T1000 (cell line): ENCODE measurements around the gene ZSCAN32.

Experiments used
- DNase-seq: peaks from one replicate; lab custom pipeline; 2025; ENCODE audit warnings: mixed read lengths; lab: John Stamatoyannopoulos, UW

The ZSCAN32 gene

DNA sequence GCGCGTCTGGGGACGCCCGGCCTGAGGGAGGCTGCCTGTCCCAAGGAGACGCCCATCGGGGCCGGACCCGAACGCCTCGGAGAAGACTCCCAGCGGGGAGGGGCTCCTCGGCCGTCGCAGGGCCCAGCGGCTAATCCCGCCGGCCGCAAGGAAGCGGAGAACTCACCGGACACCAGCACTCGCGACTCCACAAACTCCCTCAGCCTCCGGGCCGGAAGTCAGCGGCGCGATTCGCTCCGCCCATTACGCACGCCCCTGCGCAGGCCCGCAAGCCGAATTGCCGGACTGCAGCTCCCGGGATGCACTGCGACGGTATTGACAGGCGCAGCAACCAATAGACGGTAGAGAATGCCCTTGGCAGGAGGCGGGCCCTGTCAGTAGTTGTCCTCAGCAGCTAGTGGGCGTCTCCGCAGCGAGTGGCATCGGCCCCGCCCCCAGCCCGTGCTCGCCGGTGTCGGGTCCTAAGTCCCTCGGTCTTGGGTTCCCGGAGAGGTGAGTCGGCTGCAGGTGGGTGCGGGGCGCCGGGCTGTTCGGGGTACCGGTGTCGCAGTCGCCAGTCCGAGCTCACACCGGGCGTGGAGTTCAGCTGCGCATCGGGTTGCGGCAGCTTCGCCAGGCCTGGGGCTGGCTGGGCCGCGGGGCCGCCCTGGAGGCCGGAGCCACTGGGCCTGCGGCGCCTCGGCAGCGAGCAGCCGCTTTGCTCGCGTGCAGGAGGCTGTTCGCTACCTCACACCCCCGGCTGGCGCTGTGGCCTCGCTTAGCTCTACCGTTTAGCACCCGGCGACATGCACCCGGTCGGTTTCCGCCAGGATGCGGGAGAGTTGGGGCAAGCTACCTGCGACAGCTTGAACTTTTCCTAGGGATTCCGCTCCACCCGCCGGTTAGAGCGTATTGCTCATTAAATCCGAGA is at the start of gene ZSCAN32, which contains the start of gene ZNF174:
TSS of gene ZSCAN32 (minus strand) at position 226 of the 910 bp plus-strand sequence. CDS start 3,447 bp downstream, outside the sequence.
TSS of gene ZNF174 (plus strand) at position 437 of the 910 bp plus-strand sequence. CDS start 790 bp downstream, outside the sequence.
- peak; percentile 99 for DNase-seq

GRCh38 chr16:3444032-3444388 is 43.2 kb upstream of the ZSCAN32 start:
- peak; percentile 32 for DNase-seq

GRCh38 chr16:3443108-3444031 is 42.6 kb upstream of the ZSCAN32 start, which contains the start of the genes NAA60 and ZNF597:
TSS of gene NAA60 (plus strand) at chr16:3443680. CDS start at chr16:3476228, 32,548 bp downstream.
TSS of gene ZNF597 (minus strand) at chr16:3443504. CDS start at chr16:3443153, 351 bp downstream.
- DNase-seq = peak; percentile 74

DNA sequence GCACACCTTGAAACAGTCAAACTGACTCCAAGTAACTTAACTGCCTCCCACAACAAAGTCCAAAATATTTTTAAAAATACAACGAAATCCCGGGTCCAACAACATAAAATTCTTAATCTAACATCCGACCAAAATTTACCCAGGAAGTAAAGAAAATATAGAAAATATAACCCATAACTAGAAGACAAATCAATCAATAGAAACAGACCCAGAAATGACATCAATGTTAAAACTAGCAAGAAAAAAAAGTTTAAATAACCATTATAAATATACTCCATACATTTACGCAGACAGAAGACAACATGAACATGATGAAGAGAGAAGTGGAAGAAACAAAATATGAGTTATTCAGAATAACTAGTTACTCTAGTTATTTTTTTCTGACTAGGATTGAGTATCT is 38.8 kb upstream of the ZSCAN32 start:
- DNase-seq = no peak

GRCh38 chr16:3434373-3434772 is 33.6 kb upstream of the ZSCAN32 start:
- DNase-seq = no peak

DNA sequence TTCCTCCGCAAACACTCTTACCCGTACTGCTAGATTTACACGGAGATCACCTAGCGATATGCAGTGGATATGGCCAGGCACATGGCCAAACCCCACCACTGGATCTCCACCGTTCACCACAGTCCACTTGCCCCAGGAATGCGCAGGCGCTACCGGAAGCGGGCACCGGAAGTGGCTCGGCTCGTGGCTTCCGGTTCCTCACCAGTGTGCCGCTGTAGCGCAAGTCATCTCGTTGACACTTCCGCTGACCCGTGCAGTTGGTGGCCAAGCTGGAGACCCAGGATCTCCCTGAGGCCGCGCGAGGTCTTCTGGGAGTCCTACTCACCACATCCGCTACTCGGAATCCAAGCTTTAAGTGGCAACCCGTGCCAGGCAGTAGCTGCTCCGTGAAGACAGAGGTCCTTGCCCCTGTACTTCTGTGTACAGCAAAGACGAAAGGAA is 31.0 kb upstream of the ZSCAN32 start:
- peak; percentile 76 for DNase-seq

- DNase-seq = no peak
Measured at GRCh38 chr16:3413730-3414379, 13.1 kb upstream of the ZSCAN32 start.

GRCh38 chr16:3408561-3409197 is 7.9 kb upstream of the ZSCAN32 start:
- no peak for DNase-seq

DNA sequence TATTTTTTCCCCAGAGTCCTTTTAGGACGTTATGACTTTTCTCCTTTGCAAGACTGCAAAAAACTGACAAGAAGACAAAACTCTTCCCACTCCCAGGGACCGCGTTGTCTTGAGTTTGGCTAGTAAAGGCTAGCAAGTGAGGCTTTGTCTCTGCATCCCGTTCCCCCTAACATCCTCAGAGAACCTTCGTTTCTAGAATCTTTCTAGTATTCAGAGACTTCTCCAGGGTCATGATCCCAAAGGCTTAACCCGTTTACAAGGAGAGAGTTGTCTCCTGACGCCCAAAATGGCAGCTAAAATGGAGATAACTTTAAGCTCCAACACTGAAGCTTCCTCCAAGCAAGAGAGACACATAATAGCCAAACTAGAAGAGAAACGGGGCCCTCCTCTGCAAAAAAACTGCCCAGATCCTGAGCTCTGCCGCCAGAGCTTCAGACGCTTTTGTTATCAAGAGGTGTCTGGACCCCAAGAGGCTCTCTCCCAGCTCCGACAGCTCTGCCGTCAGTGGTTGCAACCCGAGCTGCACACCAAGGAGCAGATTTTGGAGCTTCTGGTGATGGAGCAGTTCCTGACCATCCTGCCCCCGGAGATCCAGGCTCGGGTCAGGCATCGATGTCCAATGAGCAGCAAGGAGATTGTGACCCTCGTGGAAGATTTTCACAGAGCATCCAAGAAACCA is 1.1 kb upstream of the ZSCAN32 start:
- DNase-seq = no peak

DNA sequence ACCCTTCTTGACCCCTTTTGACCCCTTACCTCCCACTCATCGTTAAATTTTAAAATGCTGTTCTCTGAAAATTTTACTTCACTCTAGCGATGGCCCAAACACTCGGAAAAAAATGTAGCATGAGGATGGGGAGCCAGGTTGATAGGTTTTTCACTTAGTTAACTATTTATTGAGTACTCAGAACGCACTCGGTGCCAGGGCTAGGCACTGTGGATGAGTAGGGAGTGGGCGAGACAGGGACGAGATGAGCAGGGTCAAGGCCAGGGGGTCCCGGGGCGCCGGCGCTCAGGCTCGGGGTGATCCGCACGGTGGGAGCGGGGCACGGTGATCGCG is 392 bp downstream of the ZSCAN32 start:
- no peak for DNase-seq

DNA sequence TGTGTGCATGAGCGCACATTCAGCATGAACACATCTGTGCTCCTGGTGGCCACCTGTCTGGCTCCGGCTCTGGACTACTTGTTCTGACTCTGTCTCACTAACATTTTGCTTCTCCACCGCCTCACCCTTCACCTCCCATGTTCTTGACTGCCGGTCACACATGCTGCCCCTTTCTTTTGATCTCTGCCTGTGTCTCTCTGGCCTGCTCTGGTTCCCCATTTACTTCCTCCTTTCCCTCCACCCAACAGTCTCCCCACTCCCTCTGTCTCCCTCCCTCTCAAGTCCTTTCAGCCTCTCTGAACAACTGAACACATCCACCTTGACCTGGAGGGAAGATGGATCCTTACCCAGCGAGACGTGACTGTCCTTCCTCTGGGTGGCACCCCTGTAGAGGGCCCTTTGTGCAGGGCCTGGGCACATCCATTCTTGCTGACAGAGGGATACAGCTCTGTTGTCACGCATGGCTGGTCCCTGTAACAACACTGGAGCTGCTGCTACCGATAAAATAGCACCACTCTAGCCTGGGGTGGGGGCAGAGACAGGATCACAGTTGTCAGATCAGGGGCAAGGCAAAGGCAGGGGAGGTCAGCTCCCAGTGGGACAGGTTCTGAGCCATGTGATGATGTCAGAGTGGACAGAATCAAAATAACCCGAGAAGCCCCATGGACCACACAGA is 11.0 kb downstream of the ZSCAN32 start:
- no peak for DNase-seq

DNA sequence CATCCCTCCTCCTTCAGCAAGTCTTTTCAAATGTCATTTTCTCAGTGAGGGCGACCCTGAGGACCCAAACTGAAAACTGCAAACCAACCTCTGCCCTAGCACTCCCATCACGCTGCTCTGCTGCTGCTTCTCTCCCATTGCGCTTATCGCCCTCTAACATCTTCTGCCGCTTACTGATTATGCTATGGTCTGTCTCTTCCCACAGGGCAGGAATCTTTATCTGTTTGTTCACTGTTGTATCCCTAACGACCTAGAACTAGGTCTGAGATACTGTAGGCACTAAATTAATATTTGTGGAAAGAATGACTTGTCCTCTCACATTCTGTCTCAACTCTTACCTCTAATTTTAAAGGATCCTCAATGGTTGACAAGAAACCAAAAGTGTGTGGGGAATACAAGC is 12.5 kb downstream of the ZSCAN32 start:
- no peak for DNase-seq

DNA sequence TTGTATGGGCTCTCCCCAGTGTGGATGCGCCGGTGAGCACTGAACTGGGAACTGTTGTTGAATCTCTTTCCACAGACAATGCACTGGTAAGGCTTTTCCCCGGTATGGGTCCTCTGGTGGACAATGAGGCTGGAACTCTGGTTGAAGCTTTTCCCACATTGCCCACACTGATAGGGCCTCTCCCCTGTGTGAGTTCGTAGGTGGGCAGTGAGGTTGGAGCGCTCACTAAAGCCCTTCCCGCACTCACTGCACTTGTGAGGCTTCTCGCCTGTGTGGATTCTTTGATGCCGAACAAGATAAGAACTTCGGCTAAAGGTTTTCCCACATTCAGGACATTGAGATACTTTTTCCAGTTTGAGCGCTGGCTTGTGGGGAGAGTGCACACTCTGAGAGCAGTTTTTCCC is 17.8 kb downstream of the ZSCAN32 start:
- no peak for DNase-seq

GRCh38 chr16:3377917-3378316 is 22.9 kb downstream of the ZSCAN32 start:
- no peak for DNase-seq

- no peak for DNase-seq
Measured at GRCh38 chr16:3375680-3376079, 25.1 kb downstream of the ZSCAN32 start.

DNA sequence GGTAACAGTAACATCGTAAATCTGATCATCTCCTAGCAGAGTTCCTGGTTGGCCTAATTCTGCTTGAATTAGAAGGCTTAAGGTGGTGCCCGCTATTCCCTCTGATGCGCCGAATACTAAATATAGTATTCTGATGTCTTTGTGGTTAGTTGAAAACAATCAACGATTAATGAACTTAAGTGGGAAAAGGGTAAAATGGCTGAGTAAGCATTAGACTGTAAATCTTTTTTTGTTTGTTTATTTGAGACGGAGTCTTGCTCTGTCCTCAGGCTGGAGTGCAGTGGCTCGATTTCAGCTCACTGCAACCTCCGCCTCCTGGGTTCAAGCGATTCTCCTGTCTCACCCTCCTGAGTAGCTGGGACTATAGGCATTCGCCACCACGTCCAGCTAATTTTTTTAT is 31.7 kb downstream of the ZSCAN32 start:
- DNase-seq = no peak

DNA sequence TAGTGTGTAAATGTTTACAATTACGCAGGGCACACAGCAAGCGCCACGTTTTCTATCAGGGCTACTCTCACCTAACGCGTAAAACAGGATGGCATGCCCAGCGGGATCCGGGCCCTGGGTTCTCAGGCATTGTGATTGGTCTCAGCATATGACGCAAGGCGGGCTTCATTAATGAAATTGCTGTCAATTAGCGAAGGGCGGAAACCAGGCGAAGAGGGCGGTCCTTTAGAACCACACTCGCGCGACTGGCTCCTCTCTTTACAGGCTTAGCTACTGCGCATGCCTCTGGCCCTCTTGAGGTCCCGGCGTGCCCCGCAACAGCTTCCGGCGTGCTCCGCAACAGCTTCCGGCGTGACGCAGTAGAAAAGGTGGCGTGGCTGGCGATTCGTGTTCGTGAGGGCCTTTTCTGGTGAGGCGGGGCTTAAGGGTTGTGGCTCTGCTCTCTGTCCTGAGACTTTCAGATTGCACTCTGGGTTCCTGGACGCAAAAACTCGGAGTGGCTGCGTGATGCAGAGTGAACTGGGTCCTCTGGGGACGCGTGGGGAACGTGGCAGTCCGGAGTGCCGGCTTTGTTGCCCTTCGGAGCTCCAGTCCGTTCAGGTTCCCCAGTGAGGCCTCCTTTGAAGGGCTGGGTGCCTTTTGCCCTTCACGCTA is 35.9 kb downstream of the ZSCAN32 start:
- peak; percentile 97 for DNase-seq

GRCh38 chr16:3363793-3364192 is 37.0 kb downstream of the ZSCAN32 start:
- no peak for DNase-seq

GRCh38 chr16:3362931-3363330 is 37.9 kb downstream of the ZSCAN32 start:
- no peak for DNase-seq

DNA sequence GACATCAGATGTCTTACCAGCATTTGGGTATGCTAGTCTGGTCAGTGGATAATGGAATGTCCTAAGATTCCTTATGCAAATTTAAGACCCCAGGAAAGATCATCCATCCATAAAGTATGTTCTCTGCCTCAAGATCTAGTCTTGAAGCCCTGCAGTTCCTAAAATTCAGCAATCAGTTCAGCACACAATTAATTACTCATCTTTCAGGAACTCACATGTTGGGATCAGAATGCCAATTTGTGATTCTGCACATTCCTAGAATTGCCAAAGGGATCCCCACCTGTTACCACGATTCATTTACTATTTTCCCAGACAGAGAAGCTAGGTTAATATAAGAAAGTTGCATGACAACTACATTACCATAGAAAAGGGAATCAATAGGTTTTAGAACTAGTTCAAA is 41.9 kb downstream of the ZSCAN32 start:
- no peak for DNase-seq
